Heart left ventricle (tissue), 13 donors: Measurements from ENCODE around the gene TMC5.

Experiments used
- POLR2A ChIP-seq, 2 donors: fragments of 450-650 bp; IDR thresholded peaks; one replicate each; pipeline ENCODE4 v1.6.1; 2017; ENCODE audit warnings: antibody characterized with exemption in 2 of 2, mild to moderate bottlenecking in 2 of 2, moderate library complexity in 2 of 2
- TF ChIP-seq, protein P1 (sequence below), 12 donors: fragments of 200-600 bp; sonication (generic) in 4 of 12; IDR thresholded peaks; one replicate each; pipeline versions ENCODE4 v1.5.0 to v1.8.0; 2018 to 2022; ENCODE audit warnings: antibody characterized with exemption in 12 of 12, mild to moderate bottlenecking in 5 of 12
- donor health status: ischemic (EF 13 %, LVEDD 7.1; RV severe dilation, severe dysfunction).
- donor health status: DM: no; HTN: yes; CAD: no.
- donor health status: DM: no; HTN: no; CAD: no.
- donor health status: ischemic (EF 25% LVEDD 6.9; RV normal size, moderate dysfunction).
- donor health status: ischemic (EF 25% LVEDD 5.7; RV mildly dilated, moderate dysfunction).
- donor health status: ischemic (EF 35%, LVEDD 5.7; RV mildly dilated, moderate dysfunction).
- donor health status: nonischemic (EF 11% LVEDD 7.7; RV severe dilation, severe dysfunction).
- donor health status: DM: yes; HTN: yes; CAD: no.
- donor health status: PGD.
- donor health status: ischemic (EF 29% LVEDD 5.4; RV normal size, mild dysfunction).
- donor health status: nonischemic (EF 23%, LVEDD 6.1; RV moderate dilation, normal function).

DNA sequence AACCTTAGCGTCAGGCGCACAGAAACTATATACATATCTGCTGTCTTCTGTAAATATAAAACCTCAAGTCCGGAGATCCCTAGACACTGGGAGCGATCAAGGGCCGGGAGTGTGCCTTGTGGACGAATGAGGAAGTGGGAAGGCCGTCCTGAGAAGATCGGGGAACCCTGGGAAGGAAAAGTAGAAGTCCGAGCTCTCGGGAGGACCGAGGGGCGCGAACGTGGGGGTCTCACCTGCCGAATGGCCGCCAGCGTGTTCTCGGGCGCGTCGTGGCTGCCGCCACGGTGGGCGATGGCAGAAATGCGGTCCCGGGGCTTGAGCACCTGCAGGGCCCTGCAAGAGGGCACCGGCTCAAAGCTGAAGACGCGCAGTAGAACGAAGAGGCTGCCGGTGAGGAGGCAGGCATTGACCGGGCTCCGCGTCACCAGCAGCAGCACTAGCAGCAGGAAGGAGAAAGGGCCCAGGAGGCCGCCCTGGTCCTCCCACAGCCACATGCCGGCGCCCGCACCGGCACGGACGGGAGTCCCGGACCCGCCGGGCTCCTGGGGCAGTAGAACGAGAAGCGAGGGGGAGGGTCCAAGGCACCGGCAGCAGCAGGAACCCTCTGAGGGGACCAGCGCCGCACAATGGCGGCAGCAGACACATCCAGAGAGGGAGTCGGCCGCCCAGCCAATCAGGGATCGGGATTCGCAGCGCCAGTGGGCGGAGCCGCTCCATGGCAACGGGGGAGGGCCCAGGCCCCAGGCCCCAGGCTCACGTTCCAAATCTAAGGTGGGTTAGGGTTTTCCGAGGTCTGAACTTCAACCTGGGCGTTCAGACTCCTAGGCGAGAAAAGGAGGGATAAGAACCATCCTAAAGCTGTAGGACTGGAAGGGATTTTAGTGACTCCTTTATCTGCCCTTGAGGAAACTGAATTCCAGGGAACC is 104.1 kb downstream of the TMC5 start, which contains the start of gene GDE1:
- TF ChIP-seq POLR2A (IDR thresholded peaks at IDR 0.05), result peak; percentile 42 to 95
- TF ChIP-seq, protein P1, sequence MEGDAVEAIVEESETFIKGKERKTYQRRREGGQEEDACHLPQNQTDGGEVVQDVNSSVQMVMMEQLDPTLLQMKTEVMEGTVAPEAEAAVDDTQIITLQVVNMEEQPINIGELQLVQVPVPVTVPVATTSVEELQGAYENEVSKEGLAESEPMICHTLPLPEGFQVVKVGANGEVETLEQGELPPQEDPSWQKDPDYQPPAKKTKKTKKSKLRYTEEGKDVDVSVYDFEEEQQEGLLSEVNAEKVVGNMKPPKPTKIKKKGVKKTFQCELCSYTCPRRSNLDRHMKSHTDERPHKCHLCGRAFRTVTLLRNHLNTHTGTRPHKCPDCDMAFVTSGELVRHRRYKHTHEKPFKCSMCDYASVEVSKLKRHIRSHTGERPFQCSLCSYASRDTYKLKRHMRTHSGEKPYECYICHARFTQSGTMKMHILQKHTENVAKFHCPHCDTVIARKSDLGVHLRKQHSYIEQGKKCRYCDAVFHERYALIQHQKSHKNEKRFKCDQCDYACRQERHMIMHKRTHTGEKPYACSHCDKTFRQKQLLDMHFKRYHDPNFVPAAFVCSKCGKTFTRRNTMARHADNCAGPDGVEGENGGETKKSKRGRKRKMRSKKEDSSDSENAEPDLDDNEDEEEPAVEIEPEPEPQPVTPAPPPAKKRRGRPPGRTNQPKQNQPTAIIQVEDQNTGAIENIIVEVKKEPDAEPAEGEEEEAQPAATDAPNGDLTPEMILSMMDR (IDR thresholded peaks at IDR 0.05), result peak in 7 of 12 donors; percentile 17 to 66 (median 43)
